Posterior cingulate gyrus (tissue), 11 donors: ENCODE data around the gene CYB5R3.
A peak's percentile ranks its signal among the peaks of the same experiment; 100 is the strongest.

Experiments
- DNase-seq, 10 donors: peaks; one replicate each; pipeline versions ENCODE4 v3.0.0 to v3.0.0-alpha.2; 2020 to 2021; ENCODE audit warnings: mixed read lengths in 3 of 10
- intact Hi-C: fragments of 100-400 bp; cut with DNase I; formaldehyde crosslinking; loops from one replicate; pipeline ENCODE4 v1.15.1; 2023

Gene CYB5R3

DNA sequence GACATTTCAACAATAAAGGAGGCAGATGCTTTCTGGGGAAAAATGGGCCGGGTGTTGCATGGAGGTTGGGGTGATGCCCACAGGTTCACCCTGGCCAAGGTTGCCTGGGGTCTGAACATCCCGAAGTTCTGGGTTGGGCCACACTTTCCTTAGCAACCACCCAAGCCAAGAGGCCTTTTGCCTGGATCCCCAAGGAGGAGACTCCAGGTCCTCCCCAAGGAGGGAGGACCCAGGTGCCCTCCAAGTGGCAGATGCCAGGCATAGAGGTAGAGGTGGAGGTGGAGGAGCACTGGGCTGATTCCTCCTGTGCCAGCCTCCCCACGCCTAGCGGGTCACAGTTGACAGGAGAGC lies 1.2 kb downstream of the CYB5R3 start:
- intact Hi-C loops, result loop anchor here (2.0 kb wide), 1 partner anchor 33 kb away; the partner anchor contains the start of gene POLDIP3
- DNase-seq, result no peak

DNA sequence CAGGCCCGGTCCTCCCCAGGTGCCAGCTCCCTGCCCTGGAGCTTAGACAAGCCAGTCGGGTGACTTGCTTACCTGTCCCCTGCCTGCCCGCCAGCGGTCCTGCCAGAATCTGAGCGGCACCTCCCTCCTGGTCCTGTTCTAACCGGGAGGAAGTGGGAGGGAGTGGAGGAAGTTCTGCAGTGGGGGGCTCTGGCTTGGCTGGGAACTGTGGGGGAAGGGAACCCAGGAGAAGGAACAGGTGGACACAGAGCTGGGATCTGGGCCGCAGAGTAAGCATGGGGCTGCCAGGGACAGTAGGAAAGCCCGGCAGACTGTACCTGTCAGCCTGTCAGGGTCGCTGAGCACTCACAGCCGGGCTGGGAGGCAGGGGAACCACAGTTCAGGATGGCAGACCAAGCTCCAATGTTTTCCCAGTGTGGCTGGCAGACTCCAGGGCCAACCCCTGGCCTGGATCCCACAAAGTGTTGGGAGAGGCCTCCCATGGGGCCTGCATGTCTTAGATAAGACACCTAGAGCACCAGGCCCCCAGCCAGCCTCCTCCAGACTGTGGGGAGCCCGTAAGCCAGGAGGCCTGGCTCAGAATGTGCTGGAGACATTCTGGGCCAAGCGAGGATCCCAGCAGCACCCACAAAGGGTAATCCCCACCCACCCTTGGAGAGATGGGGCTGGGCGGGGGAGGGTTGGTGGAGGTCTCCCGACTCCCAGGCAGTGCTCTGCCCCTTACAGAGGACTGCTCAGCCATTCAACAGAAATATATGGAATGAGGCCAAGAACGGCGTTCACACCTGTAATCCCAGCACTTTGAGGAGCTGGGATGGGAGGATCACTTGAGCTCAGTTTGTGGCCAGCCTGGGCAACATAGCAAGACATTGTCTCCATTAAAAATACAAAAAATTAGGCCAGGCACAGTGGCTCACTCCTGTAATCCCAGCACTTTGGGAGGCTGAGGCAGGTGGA lies 2.3 kb downstream of the CYB5R3 start:
- no peak for DNase-seq
- intact Hi-C loops, result no loop called here

DNA sequence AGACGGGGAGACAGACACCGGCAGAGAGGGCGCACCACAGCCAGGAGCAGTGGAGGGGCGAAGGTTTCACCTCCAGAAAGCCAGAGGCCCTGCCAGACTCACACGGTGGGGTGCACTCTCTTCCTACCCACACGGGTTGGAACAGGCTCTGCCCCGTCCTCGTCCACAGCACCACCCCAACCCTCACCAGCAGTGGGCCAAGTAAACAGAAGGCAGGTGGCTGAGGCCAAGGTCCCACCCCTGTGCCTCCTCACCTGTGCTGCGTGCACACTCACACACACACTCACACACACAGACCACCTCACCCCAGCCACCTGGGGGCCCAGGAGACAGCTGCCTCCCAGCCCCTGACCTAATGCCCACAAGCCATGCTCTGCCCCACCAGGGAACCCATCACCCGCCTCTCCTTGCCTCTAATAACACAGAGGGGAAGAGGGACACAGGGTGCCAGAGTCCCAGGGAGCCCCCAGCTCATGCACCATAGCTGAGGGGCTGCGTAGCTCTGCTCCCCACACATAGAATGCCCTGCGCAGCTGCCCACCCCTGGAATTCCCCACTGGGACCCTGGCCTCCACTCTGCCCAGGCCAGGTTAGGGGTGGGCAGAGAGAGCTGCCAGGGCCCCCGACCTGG lies 3.1 kb downstream of the CYB5R3 start:
- no peak for DNase-seq
- intact Hi-C loops, result no loop called here

DNA sequence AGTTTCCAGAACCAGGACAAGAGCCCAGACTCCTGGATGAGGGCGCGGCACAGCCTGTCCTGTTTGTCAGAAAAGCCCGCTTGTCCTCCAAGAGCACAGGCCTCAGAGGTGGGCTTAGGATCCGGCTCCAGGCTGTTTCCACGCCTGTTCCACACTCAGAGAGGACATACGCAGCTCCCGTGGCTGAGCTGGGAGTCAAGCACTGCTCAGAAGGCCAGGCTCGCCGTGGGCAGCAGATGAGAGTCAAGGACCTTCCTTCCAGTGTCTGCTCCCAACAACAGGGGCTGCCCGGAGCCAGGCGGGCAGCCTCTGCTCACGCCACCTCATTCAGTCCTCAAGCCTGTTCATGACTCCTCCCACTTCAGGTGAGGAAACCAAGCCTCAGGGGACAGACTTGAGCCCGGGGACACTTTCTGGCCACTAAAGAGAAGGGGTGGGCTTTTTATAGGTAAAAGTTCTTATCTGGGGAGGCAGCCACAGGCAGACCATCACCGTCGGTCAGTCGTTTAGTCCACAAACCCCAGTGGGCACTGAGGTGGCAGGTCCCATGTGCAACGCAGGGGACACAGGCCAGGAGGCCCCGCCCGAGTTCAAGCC lies 3.8 kb downstream of the CYB5R3 start:
- intact Hi-C loops, result no loop called here
- no peak for DNase-seq

DNA sequence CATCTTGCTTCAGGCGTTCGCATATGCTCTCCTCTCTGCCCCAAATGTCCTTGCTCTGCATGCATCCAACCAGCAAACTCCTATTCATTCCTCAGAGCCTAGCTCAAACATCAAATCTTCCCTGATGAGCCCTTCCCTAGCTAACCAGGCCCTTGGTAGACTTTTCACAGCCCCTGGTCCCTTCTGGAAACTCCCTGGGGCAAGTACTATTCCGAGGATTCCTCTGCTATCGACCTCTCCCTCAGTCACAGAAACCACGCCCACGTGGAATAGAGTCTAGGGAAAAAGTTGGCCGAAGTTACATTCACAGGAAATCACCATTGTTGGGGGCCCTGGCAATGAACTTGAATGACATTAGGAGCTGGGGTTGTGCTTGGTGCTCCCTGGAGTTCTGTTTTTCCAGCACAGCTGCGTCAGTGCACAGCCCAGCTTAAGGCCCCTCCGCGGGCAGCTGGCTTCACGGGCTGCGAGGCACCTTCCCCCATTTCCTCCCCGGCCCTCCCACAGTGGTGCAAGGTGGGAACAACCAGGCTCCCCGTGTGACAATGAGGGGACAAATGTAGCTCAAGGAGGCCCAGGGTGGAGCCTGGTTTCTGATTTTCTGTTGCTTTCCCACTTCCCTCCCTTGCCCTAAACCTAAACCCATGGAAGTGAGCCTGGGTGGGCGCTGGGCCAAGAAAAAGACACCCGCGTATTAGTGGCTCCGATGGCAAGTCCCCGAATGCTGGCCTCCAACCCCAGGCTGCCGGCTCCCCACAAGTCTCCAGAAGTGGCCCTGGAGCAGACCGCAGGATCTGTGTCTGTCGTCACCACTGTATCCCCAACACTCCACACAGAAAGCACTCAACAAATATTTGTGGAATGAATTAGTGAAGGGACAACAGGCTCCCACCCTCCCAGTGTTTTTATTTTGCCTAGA lies 4.5 kb downstream of the CYB5R3 start:
- intact Hi-C loops, result no loop called here
- DNase-seq, result peak in 1 of 10 donors; percentile 42

DNA sequence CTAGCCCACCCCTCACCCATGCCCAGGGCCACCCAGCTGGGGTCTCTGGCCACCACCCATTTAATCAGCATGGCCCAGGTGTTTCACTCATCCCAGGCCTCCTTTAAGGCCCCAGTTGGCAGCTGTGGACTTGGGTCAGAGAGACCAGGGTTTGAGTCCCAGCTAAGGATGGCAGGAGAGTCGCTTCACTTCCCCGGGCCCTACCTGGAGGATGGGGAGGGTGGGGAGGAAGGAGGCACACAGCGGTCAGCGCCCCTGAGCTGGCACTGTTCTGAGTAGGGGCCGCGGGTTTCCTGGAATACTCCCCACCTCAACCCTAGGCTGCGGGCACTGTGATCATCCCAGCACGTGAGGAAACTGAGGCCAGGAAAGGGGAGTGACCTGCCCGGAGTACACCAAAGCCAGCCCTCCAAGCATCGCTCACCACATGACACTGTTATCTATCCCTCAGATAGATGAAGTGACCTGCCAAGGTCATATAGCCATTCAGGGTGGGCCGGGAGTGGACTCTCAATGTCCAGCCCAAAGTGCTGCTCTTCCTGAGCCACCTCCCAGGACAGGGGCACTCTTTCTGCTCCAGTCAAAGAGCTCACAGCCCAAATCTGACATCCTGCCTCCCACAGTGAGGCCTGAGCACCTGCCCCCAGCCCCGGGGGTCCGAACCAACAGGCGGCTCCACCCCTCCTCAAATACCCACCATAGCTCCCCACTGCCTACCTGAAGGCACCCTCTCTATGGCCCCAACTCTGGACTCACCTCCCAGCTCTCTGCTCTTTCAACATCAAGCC lies 5.4 kb downstream of the CYB5R3 start:
- intact Hi-C loops, result no loop called here
- no peak for DNase-seq

DNA sequence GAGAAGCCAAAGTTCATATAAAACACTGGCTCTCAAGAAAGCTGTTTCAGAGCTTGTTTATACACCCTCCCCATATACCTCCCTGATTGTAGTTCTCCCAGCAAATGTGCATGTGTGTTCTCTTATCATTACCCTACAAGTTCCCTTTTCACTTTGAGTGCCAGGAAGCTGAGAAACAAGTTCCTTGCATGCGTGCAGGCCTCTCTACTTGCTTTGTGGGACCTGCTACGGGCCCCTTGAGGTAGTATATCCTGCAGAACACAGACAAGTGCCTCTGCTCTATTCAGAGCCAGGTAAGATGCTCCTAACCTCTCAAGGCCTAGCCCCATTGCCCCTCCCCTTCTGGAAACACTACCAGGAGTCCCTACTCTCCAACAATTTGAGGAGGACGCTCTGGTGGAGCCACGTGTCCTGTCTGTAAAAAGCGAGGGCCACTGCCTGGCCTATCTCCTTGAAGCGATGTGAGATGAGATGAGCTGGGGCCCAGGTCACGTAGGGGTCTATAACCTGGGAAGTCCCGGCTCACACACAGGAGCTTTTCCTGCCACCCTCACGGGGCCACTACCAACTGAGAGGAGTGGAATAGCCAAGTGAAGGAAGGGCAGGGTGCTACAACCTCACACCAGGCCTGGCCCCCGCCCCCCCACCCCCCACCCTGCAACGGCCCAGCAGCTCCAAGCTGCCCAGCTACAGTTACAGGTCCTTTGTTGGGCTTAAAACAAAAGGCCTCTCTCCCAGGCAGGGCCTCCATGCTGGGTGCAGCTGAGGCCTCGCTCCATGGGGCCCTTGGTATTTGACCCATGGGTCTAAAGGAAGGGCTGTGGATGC lies 6.2 kb downstream of the CYB5R3 start:
- intact Hi-C loops, result no loop called here
- DNase-seq, result no peak

DNA sequence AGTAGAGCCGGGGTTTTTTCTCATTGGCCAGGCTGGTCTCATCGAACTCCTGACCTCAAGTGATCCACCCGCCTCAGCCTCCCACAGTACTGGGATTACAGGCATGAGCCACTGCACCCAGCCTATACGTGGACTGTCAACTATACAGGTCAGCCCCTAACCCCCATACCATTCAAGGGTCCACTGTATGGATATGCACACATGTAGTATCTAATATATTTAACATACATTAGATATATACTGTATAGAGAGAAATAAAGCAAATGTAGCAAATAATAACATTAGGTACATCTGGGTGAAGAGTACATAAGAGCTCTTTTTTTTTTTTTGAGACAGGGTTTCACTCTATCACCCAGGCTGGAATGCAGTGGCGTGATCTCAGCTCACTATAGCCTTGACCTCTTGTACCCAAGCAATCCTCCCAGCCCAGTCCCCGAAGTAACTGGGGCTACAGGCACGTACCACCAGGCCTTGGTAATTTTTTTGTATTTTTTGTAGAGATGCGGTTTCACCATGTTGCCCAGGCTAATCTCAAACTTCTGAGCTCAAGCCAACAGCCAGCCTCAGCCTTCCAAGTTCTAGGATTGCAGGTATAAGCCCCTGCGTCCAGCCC lies 7.3 kb downstream of the CYB5R3 start:
- intact Hi-C loops, result no loop called here
- no peak for DNase-seq

DNA sequence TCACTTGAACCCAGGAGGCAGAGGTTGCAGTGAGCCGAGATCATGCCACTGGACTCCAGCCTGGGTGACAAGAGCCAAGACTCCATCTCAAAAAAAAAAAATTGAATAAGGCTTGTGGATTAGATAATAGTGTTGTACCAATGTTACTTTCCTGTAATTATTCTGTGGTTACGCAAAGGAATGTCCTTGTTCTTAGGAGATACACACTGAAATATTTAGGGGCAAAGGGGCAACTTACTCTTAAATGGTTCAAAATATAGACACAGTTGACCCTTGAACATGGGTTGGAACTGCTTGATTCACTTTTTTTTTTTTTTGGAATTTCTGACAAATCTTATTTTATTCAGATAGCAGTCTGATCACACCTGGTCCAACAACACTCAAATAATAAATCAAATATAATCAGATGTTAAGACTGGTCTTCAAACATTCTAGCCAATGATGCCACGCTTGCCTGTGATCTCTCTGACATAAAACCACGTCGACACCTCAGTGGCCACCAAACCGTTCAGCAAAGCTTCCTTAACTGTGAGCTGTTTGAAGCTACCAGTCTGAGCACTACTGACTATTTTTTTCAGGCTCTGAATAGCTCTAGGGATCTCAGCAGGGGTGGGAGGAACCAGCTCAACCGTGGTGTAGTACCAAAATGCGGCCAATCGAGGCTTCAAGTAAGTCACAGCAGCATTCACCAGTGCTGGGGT lies 9.5 kb downstream of the CYB5R3 start:
- no peak for DNase-seq
- intact Hi-C loops, result no loop called here

DNA sequence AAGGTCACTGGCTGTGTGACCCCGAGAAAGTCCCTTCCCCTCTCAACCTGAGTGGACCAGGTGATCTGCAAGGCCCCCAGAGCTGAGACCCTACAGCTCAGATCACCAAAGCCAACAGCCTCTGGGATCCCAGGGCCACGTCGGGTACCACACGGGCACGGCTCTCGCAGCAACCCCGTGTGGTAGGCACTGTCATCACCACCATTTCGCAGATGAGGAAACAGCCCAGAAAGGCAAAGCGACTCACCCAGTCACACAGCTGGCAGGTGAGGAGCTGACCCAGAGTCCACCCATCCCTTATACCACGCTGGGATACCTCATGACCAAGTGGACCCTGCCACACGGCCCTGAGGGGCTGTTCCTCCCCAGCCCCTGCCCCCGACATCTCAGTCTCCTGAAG lies 11.6 kb downstream of the CYB5R3 start:
- DNase-seq, result no peak
- intact Hi-C loops, result no loop called here

DNA sequence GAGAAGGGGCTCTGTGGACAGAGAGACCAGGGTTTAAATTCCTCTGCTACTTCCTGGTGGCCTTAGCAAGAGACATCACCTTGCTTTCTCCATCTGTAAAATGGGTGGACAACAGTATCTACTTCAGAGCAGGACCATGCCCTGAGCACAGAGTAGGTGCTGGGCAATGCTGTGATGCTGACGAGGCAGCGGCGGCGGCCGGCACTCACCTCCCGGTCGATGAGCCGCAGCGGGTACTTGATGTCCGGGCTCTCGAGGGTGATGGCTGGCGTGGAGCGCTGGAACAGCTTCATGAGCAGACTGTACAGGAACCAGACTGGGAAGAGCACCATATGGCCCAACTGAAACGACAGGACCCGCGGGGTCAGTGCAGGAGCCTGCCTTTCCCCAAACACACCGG lies 12.7 kb downstream of the CYB5R3 start:
- intact Hi-C loops, result no loop called here
- DNase-seq, result no peak

DNA sequence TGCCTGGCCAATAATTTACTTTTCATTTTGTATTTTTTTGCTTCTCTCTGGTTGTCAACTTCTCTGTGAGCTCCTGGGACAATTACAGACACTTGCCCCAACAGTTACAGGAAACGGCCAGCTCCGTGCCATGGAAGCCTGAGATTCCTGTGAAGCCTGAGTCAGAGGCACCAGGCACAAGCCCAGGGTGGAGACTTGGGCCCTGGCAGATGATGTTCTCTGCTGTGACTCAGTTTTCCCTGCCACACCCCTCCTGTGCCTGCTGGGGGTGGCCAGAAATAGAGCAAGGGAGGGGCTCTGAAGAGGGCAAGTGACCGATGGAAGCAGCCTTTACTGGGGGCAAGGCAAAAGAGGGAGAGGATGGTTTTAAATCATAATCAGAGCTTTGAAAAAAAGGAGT lies 13.7 kb downstream of the CYB5R3 start:
- no peak for DNase-seq
- intact Hi-C loops, result no loop called here

DNA sequence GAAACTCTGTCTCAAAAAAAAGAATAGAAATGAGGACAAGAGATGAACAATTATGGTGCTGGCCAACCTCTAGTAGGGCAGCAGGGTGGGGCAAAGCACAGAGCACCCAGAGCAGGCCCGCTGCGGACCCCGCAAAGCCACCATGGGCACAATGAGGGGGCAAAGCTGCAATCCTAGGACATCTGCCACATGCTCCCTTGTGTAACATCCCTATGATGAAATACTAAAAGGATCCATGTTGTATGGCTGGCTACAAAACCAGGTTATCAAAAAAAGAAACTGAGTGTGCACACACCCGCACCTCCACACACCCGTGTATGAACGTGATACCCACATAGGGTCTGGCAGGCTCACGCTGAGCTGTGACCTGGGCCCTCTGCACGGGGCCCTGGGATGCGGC lies 16.2 kb downstream of the CYB5R3 start:
- intact Hi-C loops, result no loop called here
- DNase-seq, result no peak

DNA sequence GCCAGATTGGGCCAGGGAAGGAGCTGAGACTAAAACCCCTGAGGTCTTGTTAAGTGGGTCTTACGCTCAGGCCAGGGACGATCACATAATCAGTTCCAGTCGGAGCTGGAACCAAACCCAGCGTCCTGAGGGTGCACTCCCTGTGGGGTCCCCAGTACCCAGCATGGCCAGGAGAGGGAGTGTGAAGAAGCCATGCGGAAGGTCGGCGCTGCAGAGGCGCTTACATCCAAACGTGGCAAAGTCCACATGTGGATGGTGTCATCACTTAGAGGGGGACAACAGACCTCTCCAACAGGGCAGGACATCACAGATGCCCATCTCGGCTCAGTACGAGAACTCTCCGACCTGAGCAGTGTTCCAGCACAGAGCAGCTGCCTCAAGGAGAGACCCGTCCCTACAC lies 17.1 kb downstream of the CYB5R3 start:
- intact Hi-C loops, result no loop called here
- no peak for DNase-seq

DNA sequence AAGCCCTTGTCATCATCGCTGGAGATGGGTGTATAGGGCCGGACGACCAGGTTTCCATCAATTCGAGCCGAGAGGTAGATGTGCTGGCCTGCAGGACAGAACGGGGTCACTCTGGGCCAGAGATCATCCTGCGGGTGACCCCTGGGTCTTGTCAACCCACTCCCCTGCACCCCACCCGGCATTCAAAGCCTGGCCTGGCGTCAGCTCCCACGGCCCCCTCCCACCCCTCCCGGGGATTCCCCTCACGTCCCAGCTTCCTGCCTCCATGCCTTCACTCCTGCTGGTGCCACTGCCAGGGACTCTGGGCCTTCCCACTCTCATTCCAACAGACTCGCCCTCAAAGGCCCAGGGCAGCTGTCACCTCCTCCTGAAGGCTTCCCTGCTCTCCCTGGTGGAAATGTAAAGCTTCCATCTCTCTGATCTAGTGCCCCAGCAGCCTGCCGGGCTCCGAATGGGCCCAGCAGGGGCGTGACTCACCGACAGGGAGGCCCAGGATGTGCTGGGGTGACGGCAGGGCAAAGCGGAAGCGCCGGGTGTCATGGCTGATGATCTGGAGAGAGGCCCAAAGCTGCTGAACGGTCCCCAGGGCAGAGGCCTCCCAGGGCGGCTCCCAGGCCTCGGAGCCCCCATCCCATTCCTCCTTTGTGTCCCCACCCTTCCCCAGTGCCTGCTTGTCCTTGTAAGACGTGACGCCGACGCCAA lies 18.1 kb downstream of the CYB5R3 start:
- DNase-seq, result no peak
- intact Hi-C loops, result no loop called here

DNA sequence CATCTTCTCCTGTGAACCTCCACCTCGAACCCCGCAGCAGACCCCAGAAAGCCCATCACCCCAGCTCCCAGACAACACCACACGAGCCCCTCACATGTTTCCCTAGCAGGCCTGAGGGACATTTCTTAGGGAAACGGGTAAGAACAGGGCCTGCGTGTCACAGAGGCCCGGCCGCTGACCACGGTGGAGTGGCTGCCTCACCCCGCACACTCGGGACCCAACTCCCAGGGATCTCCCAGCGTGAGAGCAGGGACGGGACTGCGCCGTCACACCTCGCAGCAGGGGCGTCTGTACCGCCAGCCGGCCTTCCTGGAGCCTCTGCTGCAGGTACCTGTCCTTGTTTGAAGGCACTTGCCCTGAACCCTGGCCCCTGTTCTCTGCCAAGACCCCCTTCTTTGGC lies 19.0 kb downstream of the CYB5R3 start:
- DNase-seq, result no peak
- intact Hi-C loops, result no loop called here

DNA sequence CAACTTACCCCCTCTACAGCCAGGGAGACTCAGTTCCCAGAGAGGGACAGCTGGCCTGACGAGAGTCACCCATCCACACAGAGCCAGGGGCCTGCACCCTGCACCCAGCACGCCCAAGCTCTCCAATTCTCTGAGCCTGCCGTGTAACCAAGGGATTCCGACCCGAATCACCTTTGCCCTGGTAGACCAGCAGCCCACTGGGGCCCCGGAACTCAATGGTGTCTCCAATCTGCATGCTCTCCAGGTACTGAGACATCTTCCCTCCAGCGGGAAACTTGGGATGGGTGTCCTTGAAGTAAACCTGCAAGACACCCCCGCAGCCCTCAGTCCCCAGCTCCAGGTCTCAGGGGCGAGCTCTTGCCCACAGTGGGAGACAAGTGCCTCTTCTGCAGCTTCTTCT lies 21.2 kb downstream of the CYB5R3 start:
- no peak for DNase-seq
- intact Hi-C loops, result no loop called here
